ENCODE data around the gene ADH7.
"Not testable (repeated sequence)": the region's sequence is repeated elsewhere in the genome, so short reads cannot be mapped to it uniquely, and the experiment has no call there.

- not testable (repeated sequence) for TF ChIP-seq ZNF274 (IDR thresholded peaks at IDR 0.05; ENCODE audit: borderline replicate concordance, low read depth, low read length); ZNF239 (CRISPR knock-in tag; IDR thresholded peaks at IDR 0.05); SMARCC2 (IDR thresholded peaks at IDR 0.05; ENCODE audit: low read depth); HIVEP1 (CRISPR knock-in tag; IDR thresholded peaks at IDR 0.05); MAX (CRISPR knock-in tag; IDR thresholded peaks at IDR 0.05)
These were observed 19.4 kb downstream of the ADH7 start for GRCh38 chr4:99415762-99416161.
